HepG2 (cell line): ENCODE data around the gene ADAT3. TPM values are rescaled to one million over a fixed set of nuclear protein-coding genes. Genes with fewer than 3 reads are reported as not detected.

Experiments
- ATAC-seq: fragments of 200-7000 bp; cut with Tn5 transposase; 3 replicates; pipeline ENCODE4 v1.9.1; 2020; ENCODE audit warnings: mild to moderate bottlenecking, moderate library complexity
- BruUV-seq: library from RNA; stranded (reverse); fragments of 400-500 nt; replicated peaks from 2 replicates; lab custom pipeline; 2021; lab: Mats Ljungman, UMichigan
- CTCF ChIA-PET: fragments of 300-600 bp; formaldehyde crosslinking; extraction: SDS; loops from one replicate; lab custom pipeline; 2021; ENCODE audit warnings: low total read pairs, inconsistent platforms, low intra/inter-chr PET ratio; lab: Yijun Ruan, JAX
- POLR2A ChIA-PET: fragments of 350-600 bp; sonication (Branson Sonifier 250); formaldehyde crosslinking; loops from one replicate; lab custom pipeline; 2020; ENCODE audit warnings: antibody characterized with exemption, inconsistent platforms; lab: Yijun Ruan, JAX
- DNase-seq: peaks from one replicate; pipeline ENCODE4 v3.0.0-alpha.2; 2015; ENCODE audit warnings: low spot score
- FAIRE-seq: peaks from 3 replicates; lab custom pipeline; 2011; peaks lifted over from hg19 to GRCh38; lab: Jason Lieb, UNC
- H2AFZ ChIP-seq: one replicate; pipeline ENCODE4 v1.6.1; 2011; ENCODE audit warnings: low read length, inconsistent platforms
- H3K27ac ChIP-seq: fragments of 300-600 bp; 3 replicates; pipeline ENCODE4 v1.8.0; 2011; ENCODE audit warnings: mixed run types, mild to moderate bottlenecking, mixed read lengths, low read length, inconsistent platforms; ENCODE audit not compliant: insufficient read depth; ENCODE audit errors: extremely low read length
- H3K27me3 ChIP-seq, 2 experiments: fragments of 200-600 bp in 1 of 2; 2 replicates in 1 of 2; 3 replicates in 1 of 2; pipeline versions ENCODE4 v1.6.0 to v1.8.0; 2011; ENCODE audit warnings: low read length in 2 of 2, mild to moderate bottlenecking in 2 of 2, moderate library complexity in 2 of 2, inconsistent platforms in 1 of 2; ENCODE audit not compliant: insufficient read depth in 2 of 2, control insufficient read depth in 1 of 2
- H3K36me3 ChIP-seq, 2 experiments: fragments of 200-600 bp in 1 of 2; replicated peaks in 1 of 2; 2 replicates in 1 of 2; 3 replicates in 1 of 2; pipeline versions ENCODE4 v1.5.1 to v1.8.0; 2011; ENCODE audit warnings: low read length in 2 of 2, inconsistent platforms in 1 of 2; ENCODE audit not compliant: insufficient read depth in 2 of 2, control insufficient read depth in 1 of 2
- H3K4me1 ChIP-seq: 2 replicates; pipeline ENCODE4 v1.5.1; 2012; ENCODE audit warnings: low read length, inconsistent platforms; ENCODE audit not compliant: insufficient read depth
- H3K4me2 ChIP-seq: 2 replicates; pipeline ENCODE4 v1.6.0; 2011; ENCODE audit warnings: low read depth, low read length, inconsistent platforms
- H3K4me3 ChIP-seq, 3 experiments: fragments of 200-600 bp in 1 of 3; sonication (generic), shearing (Covaris generic) in 1 of 3; replicated peaks in 1 of 3; 2 replicates each; pipeline ENCODE4 v1.5.1; 2011 to 2016; ENCODE audit warnings: low read length in 3 of 3, inconsistent platforms in 2 of 3, low read depth in 2 of 3, mild to moderate bottlenecking in 2 of 3, control low read depth in 1 of 3, mixed read lengths in 1 of 3; ENCODE audit not compliant: insufficient read depth in 1 of 3
- H3K79me2 ChIP-seq: one replicate; pipeline ENCODE4 v1.6.1; 2011; ENCODE audit warnings: low read length, inconsistent platforms; ENCODE audit not compliant: insufficient read depth
- H3K9ac ChIP-seq: 2 replicates; pipeline ENCODE4 v1.6.0; 2011; ENCODE audit warnings: mild to moderate bottlenecking, low read depth, low read length, inconsistent platforms; ENCODE audit not compliant: insufficient read depth
- H3K9me3 ChIP-seq: 2 replicates; pipeline ENCODE4 v1.5.1; 2012; ENCODE audit warnings: mild to moderate bottlenecking, low read length
- H4K20me1 ChIP-seq: 2 replicates; pipeline ENCODE4 v1.6.0; 2011; ENCODE audit warnings: inconsistent platforms, mild to moderate bottlenecking, low read length, moderate library complexity; ENCODE audit not compliant: insufficient read depth
- ELF1 ChIP-seq: sonication (generic); formaldehyde crosslinking; IDR thresholded peaks from 2 replicates; pipeline ENCODE4 v1.4.0; 2020; ENCODE audit warnings: missing genetic modification reagents
- KDM5A ChIP-seq: fragments of 200-600 bp; sonication (generic); IDR thresholded peaks from 2 replicates; pipeline ENCODE4 v1.7.0; 2018; ENCODE audit warnings: antibody characterized with exemption, mild to moderate bottlenecking, low read length, borderline replicate concordance
- NCOA1 ChIP-seq: sonication (generic); formaldehyde crosslinking; IDR thresholded peaks from 2 replicates; pipeline ENCODE4 v1.9.0; 2021; ENCODE audit warnings: missing genetic modification reagents
- TP53 ChIP-seq: sonication (generic); formaldehyde crosslinking; conservative IDR thresholded peaks from 2 replicates; pipeline ENCODE4 v1.4.0; 2020; ENCODE audit warnings: missing genetic modification reagents
- ZBTB38 ChIP-seq: sonication (generic); formaldehyde crosslinking; IDR thresholded peaks from 2 replicates; pipeline ENCODE4 v1.5.1; 2020; ENCODE audit warnings: mild to moderate bottlenecking, missing genetic modification reagents
- ZFP37 ChIP-seq: sonication (generic); formaldehyde crosslinking; IDR thresholded peaks from 2 replicates; pipeline ENCODE4 v1.4.0; 2020; ENCODE audit warnings: missing genetic modification reagents, borderline replicate concordance
- ZFY ChIP-seq: sonication (generic); formaldehyde crosslinking; IDR thresholded peaks from 2 replicates; pipeline ENCODE4 v1.4.0; 2020; ENCODE audit warnings: missing genetic modification reagents
- ZNF180 ChIP-seq: sonication (generic); formaldehyde crosslinking; IDR thresholded peaks from 2 replicates; pipeline ENCODE4 v1.4.0; 2020; ENCODE audit warnings: low read depth, missing genetic modification reagents, borderline replicate concordance
- ZNF709 ChIP-seq: sonication (generic); formaldehyde crosslinking; IDR thresholded peaks from 2 replicates; pipeline ENCODE4 v1.5.0; 2020; ENCODE audit warnings: mild to moderate bottlenecking, missing genetic modification reagents
- ZNF773 ChIP-seq: sonication (generic); formaldehyde crosslinking; IDR thresholded peaks from 2 replicates; pipeline ENCODE4 v1.4.0; 2020; ENCODE audit warnings: missing genetic modification reagents, borderline replicate concordance
- WGBS: methylation state at CpG from one replicate; pipeline ENCODE4 v1.1.6; 2017; ENCODE audit warnings: low lambda C conversion rate; 5-methylcytosine and 5-hydroxymethylcytosine counted together
- in situ Hi-C: cut with HindIII; loops from 2 replicates; pipeline ENCODE4 v1.10.0; 2017; ENCODE audit warnings: low pct_unique_long_range_greater_than_20kb; ENCODE audit not compliant: extremely low pct_ligation_motif_present
- intact Hi-C: fragments of 100-400 bp; cut with micrococcal nuclease; formaldehyde crosslinking; loops from one replicate; pipeline ENCODE4 v1.10.0; 2022; ENCODE audit not compliant: unreplicated experiment
- polyA plus RNA-seq, 8 experiments: library from polyadenylated mRNA; depleted of rRNA in 3 of 8; stranded (reverse) in 7 of 8; unstranded in 1 of 8; fragments of >200 nt; fragmentation: Illumina TruSeq in 4 of 8; extraction: Trizol in 4 of 8; gene quantifications; 2 replicates each; pipeline versions ENCODE4 v1.2.1 to v1.2.3, GENCODE V29; 2011 to 2016; ENCODE audit warnings: low read depth in 4 of 8, missing spikeins in 1 of 8, mixed read lengths in 1 of 8; ENCODE audit not compliant: insufficient read depth in 1 of 8
- total RNA-seq, 5 experiments: library from RNA; depleted of rRNA; stranded (reverse); fragments of >200 nt; fragmentation: Illumina TruSeq; extraction: Trizol; gene quantifications; 2 replicates each; pipeline ENCODE4 v1.2.3, GENCODE V29; 2016; ENCODE audit warnings: low read depth in 1 of 5
- TF ChIP-seq, protein P1 (sequence below): sonication (generic); formaldehyde crosslinking; IDR thresholded peaks from 2 replicates; pipeline ENCODE4 v1.4.0; 2020; ENCODE audit warnings: missing genetic modification reagents, borderline replicate concordance

ADAT3 gene
- total and polyA plus RNA-seq, 2 of the 13 experiments (the other 11 are each of a cell fraction or from before 2014, with no cell fraction given): 0.95 to 3.5 TPM

DNA sequence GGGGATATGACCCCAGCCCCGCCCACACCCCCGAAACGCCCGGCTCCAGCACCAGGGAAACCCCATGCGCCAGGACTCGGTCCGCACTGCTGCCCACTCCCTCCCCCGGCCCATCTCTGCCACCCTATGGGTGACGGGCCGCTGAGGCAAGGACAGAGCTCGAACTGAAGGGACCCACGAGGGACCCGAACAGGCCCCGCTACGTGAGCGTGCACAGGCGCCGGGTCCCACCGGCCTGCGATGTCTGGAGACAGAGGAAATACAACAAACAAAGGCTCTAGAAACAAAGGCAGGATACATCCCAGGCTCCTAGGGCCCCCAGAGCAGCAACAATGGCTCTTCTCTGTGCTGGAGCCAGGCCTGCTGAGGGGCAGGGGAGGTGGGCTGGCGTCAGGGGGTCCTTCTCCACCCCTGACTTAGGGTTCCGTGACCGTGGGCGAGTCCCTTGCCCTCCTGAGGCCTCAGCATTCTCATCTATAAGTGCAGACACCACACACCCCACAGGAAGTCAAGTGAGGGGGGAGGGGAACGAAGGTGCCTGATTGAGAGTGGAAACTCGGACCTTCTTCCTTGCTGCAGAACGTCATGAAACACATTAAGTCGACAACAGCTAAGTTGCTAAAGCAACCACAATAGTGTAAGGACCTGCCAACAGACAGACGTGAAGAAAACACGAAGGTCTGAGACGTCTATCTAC is 23.0 kb upstream of the ADAT3 start:
- peaks cover 16% of the 10 kb centered on the region for H4K20me1 ChIP-seq
- BruUV-seq: no TSS peak
- no peaks in the 10 kb centered on the region for H3K27me3 ChIP-seq
- TF ChIP-seq TP53 (CRISPR knock-in tag): no peak
- TF ChIP-seq ZNF709 (CRISPR knock-in tag): no peak
- TF ChIP-seq, protein P1, sequence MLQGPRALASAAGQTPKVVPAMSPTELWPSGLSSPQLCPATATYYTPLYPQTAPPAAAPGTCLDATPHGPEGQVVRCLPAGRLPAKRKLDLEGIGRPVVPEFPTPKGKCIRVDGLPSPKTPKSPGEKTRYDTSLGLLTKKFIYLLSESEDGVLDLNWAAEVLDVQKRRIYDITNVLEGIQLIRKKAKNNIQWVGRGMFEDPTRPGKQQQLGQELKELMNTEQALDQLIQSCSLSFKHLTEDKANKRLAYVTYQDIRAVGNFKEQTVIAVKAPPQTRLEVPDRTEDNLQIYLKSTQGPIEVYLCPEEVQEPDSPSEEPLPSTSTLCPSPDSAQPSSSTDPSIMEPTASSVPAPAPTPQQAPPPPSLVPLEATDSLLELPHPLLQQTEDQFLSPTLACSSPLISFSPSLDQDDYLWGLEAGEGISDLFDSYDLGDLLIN (CRISPR knock-in tag): no peak
- no peak for TF ChIP-seq KDM5A
- TF ChIP-seq NCOA1 (CRISPR knock-in tag): no peak
- TF ChIP-seq ZNF180 (CRISPR knock-in tag): no peak
- no peak for TF ChIP-seq ZBTB38
- no peak for TF ChIP-seq ZFP37 (CRISPR knock-in tag)
- TF ChIP-seq ELF1 (CRISPR knock-in tag): no peak
- no peak for TF ChIP-seq ZNF773 (CRISPR knock-in tag)
- TF ChIP-seq ZFY (CRISPR knock-in tag): no peak
- H3K36me3 ChIP-seq: peaks cover 0 to 3% of the 10 kb centered on the region in 2 experiments; a peak in 1 of 5 replicates
- ATAC-seq (no peak), FAIRE-seq (no peak), DNase-seq (no peak)
- peaks cover 34% of the 10 kb centered on the region for H3K4me1 ChIP-seq
- H3K79me2 ChIP-seq: peaks cover 32% of the 10 kb centered on the region
- H3K4me3 ChIP-seq: no peak overlapping the region
- no peaks in the 10 kb centered on the region for H3K9me3 ChIP-seq
- in situ Hi-C loops: no loop called here
- no peak overlapping the region for H2AFZ ChIP-seq
- 92% methylated on average over 30 of the region's 31 CpGs for WGBS
- intact Hi-C loops: loop anchor here (1.0 kb wide), 1 partner anchor 15 kb away; no protein-coding TSS in a partner anchor
- CTCF ChIA-PET: no interaction called here
- POLR2A ChIA-PET: no interaction called here
- H3K4me2 ChIP-seq: no peak overlapping the region
- peak overlapping the region; percentile 90; the same call in 1 of the 2 replicates for H3K9ac ChIP-seq
- H3K27ac ChIP-seq: no peak overlapping the region
